SK-N-SH (cell line): Measurements from ENCODE around the gene TXNRD1.

Experiments used
- CTCF ChIP-seq: fragments of 200-600 bp; sonication (generic); IDR thresholded peaks from 2 replicates; pipeline ENCODE4 v1.6.1; 2017; ENCODE audit warnings: antibody characterized with exemption, mild to moderate bottlenecking, moderate library complexity
- EP300 ChIP-seq, 2 experiments: IDR thresholded peaks; 2 replicates each; pipeline versions ENCODE4 v1.4.0 to v1.6.1; 2012; ENCODE audit warnings: borderline replicate concordance in 1 of 2, low read depth in 1 of 2, low read length in 1 of 2
- EZH2phosphoT487 ChIP-seq: fragments of 200-600 bp; sonication (generic); IDR thresholded peaks from 2 replicates; pipeline ENCODE4 v1.6.1; 2017; ENCODE audit warnings: low read depth, mixed run types, mild to moderate bottlenecking, antibody characterized with exemption, moderate library complexity, borderline replicate concordance
- MAX ChIP-seq: IDR thresholded peaks from 2 replicates; pipeline ENCODE4 v1.4.0; 2012; ENCODE audit warnings: low read depth
- NFIC ChIP-seq: IDR thresholded peaks from 2 replicates; pipeline ENCODE4 v1.4.0; 2012; ENCODE audit warnings: borderline replicate concordance
- POLR2AphosphoS5 ChIP-seq: IDR thresholded peaks from 2 replicates; pipeline ENCODE4 v1.6.1; 2012; ENCODE audit warnings: low read depth, low read length
- RAD21 ChIP-seq: IDR thresholded peaks from 2 replicates; pipeline ENCODE4 v1.6.1; 2012; ENCODE audit warnings: mild to moderate bottlenecking, low read length
- SMC3 ChIP-seq: IDR thresholded peaks from 2 replicates; pipeline ENCODE4 v1.6.1; 2012; ENCODE audit warnings: low read depth, low read length, improper control_type of control experiment
- TCF12 ChIP-seq: IDR thresholded peaks from 2 replicates; pipeline ENCODE4 v1.4.0; 2012
- TEAD4 ChIP-seq: IDR thresholded peaks from 2 replicates; pipeline ENCODE4 v1.4.0; 2012; ENCODE audit warnings: mild to moderate bottlenecking, borderline replicate concordance; ENCODE audit not compliant: insufficient read depth

- TF ChIP-seq CTCF (no peak), POLR2AphosphoS5 (no peak), RAD21 (no peak), TCF12 (no peak), SMC3 (no peak), TEAD4 (no peak), NFIC (no peak), EP300 (IDR thresholded peaks at IDR 0.05; ENCODE audit: borderline replicate concordance in 1 of 2, low read depth in 1 of 2, low read length in 1 of 2) (no peak), EZH2phosphoT487 (no peak), MAX (no peak)
Observed at GRCh38 chr12:104274811-104275210, 59.2 kb downstream of the TXNRD1 start.
